Mucosa of descending colon (tissue), 3 donors: ENCODE measurements around the gene KCTD5. TPM values are rescaled to one million over a fixed set of nuclear protein-coding genes. Genes with fewer than 3 reads are reported as not detected.

Source experiments
- ATAC-seq: fragments of 200-7000 bp; cut with Tn5 transposase; one replicate; pipeline ENCODE4 v1.9.1; 2020; ENCODE audit warnings: mild to moderate bottlenecking, moderate library complexity
- DNase-seq, 3 donors: peaks; one replicate each; pipeline ENCODE4 v3.0.0-alpha.2; 2020
- H3K36me3 ChIP-seq: fragments of 200-600 bp; one replicate; pipeline ENCODE4 v1.8.0; 2021; ENCODE audit warnings: low read depth, mild to moderate bottlenecking
- H3K4me1 ChIP-seq: fragments of 200-600 bp; one replicate; pipeline ENCODE4 v1.8.0; 2021; ENCODE audit warnings: low read depth, mild to moderate bottlenecking
- H3K4me3 ChIP-seq: fragments of 200-600 bp; one replicate; pipeline ENCODE4 v1.8.0; 2021; ENCODE audit warnings: mild to moderate bottlenecking
- H3K9me3 ChIP-seq: fragments of 200-600 bp; one replicate; pipeline ENCODE4 v1.8.0; 2021; ENCODE audit warnings: mild to moderate bottlenecking
- CTCF ChIP-seq: fragments of 200-600 bp; IDR thresholded peaks from one replicate; pipeline ENCODE4 v1.8.0; 2022; ENCODE audit warnings: antibody characterized with exemption, mild to moderate bottlenecking
- intact Hi-C, 2 donors: fragments of 100-400 bp; cut with DNase I in 1 of 2; cut with micrococcal nuclease in 1 of 2; formaldehyde crosslinking; loops; one replicate each; pipeline versions ENCODE4 v1.11.0 to v1.11.1; 2022; cut with DNase I, micrococcal nuclease
- total RNA-seq, 3 donors: library from RNA; stranded (reverse); fragmentation: NEBNext Ultra II Directional in 2 of 3; extraction: Animal tissue kit (Norgen Biotek cat#: 25700) in 2 of 3; gene quantifications; one replicate each; pipeline versions ENCODE4 v1.2.1 to v1.2.4, GENCODE V29; 2021 to 2023
- donor health status: DM: no; HTN: no; CAD: no; lungs with moderate emphysema.
- donor health status: DM: no; HTN: no; CAD: no.
- donor health status: DM: no; HTN: yes; CAD: no.

Gene KCTD5
- total RNA-seq, 3 donors from 2014 or later: 28.2 to 80.7 (median 48.5) TPM

- H3K9me3 ChIP-seq: no peaks in the 10 kb centered on the region
- H3K4me3 ChIP-seq: no peak overlapping the region
- intact Hi-C loops: no loop called here
- TF ChIP-seq CTCF: no peak
- ATAC-seq (no peak), DNase-seq (no peak)
- no peaks in the 10 kb centered on the region for H3K36me3 ChIP-seq
- no peaks in the 10 kb centered on the region for H3K4me1 ChIP-seq
These were observed 25.9 kb downstream of the KCTD5 start for GRCh38 chr16:2708290-2708639.

- H3K4me1 ChIP-seq: no peaks in the 10 kb centered on the region
- ATAC-seq (no peak), DNase-seq (no peak)
- no peaks in the 10 kb centered on the region for H3K9me3 ChIP-seq
- TF ChIP-seq CTCF: no peak
- H3K36me3 ChIP-seq: no peaks in the 10 kb centered on the region
- intact Hi-C loops: no loop called here
- H3K4me3 ChIP-seq: no peak overlapping the region
These were observed 26.7 kb downstream of the KCTD5 start for GRCh38 chr16:2708955-2709587.

- Histone ChIP-seq H3K4me1 (no peaks in the 10 kb centered on the region), H3K9me3 (no peaks in the 10 kb centered on the region), H3K36me3 (no peaks in the 10 kb centered on the region), H3K4me3 (no peak overlapping the region)
- no peak for TF ChIP-seq CTCF
- intact Hi-C loops: no loop called here
- DNase-seq: peak in 1 of 3 donors; percentile 27
- no peak for ATAC-seq
These were observed 27.3 kb downstream of the KCTD5 start for GRCh38 chr16:2709588-2709984.

GRCh38 chr16:2710021-2710710, 27.8 kb downstream of the KCTD5 start:
- Histone ChIP-seq H3K4me3 (no peak overlapping the region), H3K36me3 (no peaks in the 10 kb centered on the region), H3K9me3 (no peaks in the 10 kb centered on the region), H3K4me1 (no peaks in the 10 kb centered on the region)
- ATAC-seq (peak; percentile 7), DNase-seq (peak in 1 of 3 donors; percentile 15)
- TF ChIP-seq CTCF: no peak
- intact Hi-C loops: no loop called here

- Histone ChIP-seq H3K36me3 (no peaks in the 10 kb centered on the region), H3K4me3 (no peak overlapping the region), H3K4me1 (peaks cover 4% of the 10 kb centered on the region), H3K9me3 (no peaks in the 10 kb centered on the region)
- DNase-seq: peak in 2 of 3 donors; percentile 13 to 45
- TF ChIP-seq CTCF: no peak
- intact Hi-C loops: no loop called here
- peak; percentile 14 for ATAC-seq
These were observed 28.4 kb downstream of the KCTD5 start for GRCh38 chr16:2710711-2711231.
